IMR-90 (cell line): ENCODE results near the gene CCDC50. TPM values are rescaled to one million over a fixed set of nuclear protein-coding genes. Genes with fewer than 3 reads are reported as not detected.
A peak's percentile ranks its signal among the peaks of the same experiment; 100 is the strongest.

Experiments
- ATAC-seq: fragments of 200-7000 bp; cut with Tn5 transposase; 2 replicates; pipeline ENCODE4 v1.9.1; 2020; ENCODE audit warnings: low read depth, mild to moderate bottlenecking, moderate library complexity
- BruUV-seq: library from RNA; stranded (reverse); fragments of 400-500 nt; replicated peaks from 2 replicates; lab custom pipeline; 2021; lab: Mats Ljungman, UMichigan
- CTCF ChIA-PET: fragments of 300-600 bp; formaldehyde crosslinking; extraction: SDS; loops from one replicate; lab custom pipeline; 2021; ENCODE audit warnings: antibody characterized with exemption; lab: Yijun Ruan, JAX
- POLR2A ChIA-PET: fragments of 300-600 bp; sonication (Branson Sonifier 250); formaldehyde crosslinking; loops from one replicate; lab custom pipeline; 2022; ENCODE audit warnings: antibody characterized with exemption; ENCODE audit not compliant: unreplicated experiment; lab: Charles Lee
- DNase-seq: peaks from one replicate; pipeline ENCODE4 v3.0.0; 2013
- H2AFZ ChIP-seq: replicated peaks from 2 replicates; pipeline ENCODE3; 2013; ENCODE audit warnings: low read length, mild to moderate bottlenecking; ENCODE audit not compliant: poor library complexity
- H2AK5ac ChIP-seq: 2 replicates; pipeline ENCODE4 v1.6.1; 2013; ENCODE audit warnings: low read depth, low read length, inconsistent platforms
- H2AK9ac ChIP-seq: replicated peaks from 2 replicates; pipeline ENCODE3; 2013; ENCODE audit warnings: mild to moderate bottlenecking, low read depth, low read length, moderate library complexity; ENCODE audit not compliant: poor library complexity
- H2BK120ac ChIP-seq: 2 replicates; pipeline ENCODE4 v1.6.1; 2013; ENCODE audit warnings: low read depth, low read length, inconsistent platforms
- H2BK15ac ChIP-seq: 3 replicates; pipeline ENCODE4 v1.6.1; 2013; ENCODE audit warnings: low read depth, low read length, inconsistent platforms
- H2BK20ac ChIP-seq: 2 replicates; pipeline ENCODE4 v1.6.1; 2013; ENCODE audit warnings: low read depth, mild to moderate bottlenecking, inconsistent platforms, low read length, moderate library complexity
- H2BK5ac ChIP-seq: 2 replicates; pipeline ENCODE4 v1.6.1; 2013; ENCODE audit warnings: mild to moderate bottlenecking, low read depth, low read length, inconsistent platforms; ENCODE audit not compliant: poor library complexity, severe bottlenecking
- H3K14ac ChIP-seq: replicated peaks from 2 replicates; pipeline ENCODE4 v1.6.1; 2013; ENCODE audit warnings: low read depth, low read length, inconsistent platforms
- H3K18ac ChIP-seq: 2 replicates; pipeline ENCODE4 v1.6.1; 2013; ENCODE audit warnings: low read depth, low read length, control low read depth
- H3K23ac ChIP-seq: 2 replicates; pipeline ENCODE4 v1.6.1; 2013; ENCODE audit warnings: low read depth, low read length, inconsistent platforms
- H3K27ac ChIP-seq: 2 replicates; pipeline ENCODE4 v1.5.1; 2013; ENCODE audit warnings: mild to moderate bottlenecking, control low read depth, low read length; ENCODE audit not compliant: insufficient read depth
- H3K27me3 ChIP-seq: 2 replicates; pipeline ENCODE4 v1.6.1; 2013; ENCODE audit warnings: low read length; ENCODE audit not compliant: control insufficient read depth, insufficient read depth
- H3K36me3 ChIP-seq: 2 replicates; pipeline ENCODE4 v1.6.1; 2013; ENCODE audit warnings: low read length, mixed read lengths; ENCODE audit not compliant: control insufficient read depth, insufficient read depth
- H3K4ac ChIP-seq: 2 replicates; pipeline ENCODE4 v1.6.1; 2013; ENCODE audit warnings: low read depth, low read length, inconsistent platforms
- H3K4me1 ChIP-seq: 2 replicates; pipeline ENCODE4 v1.6.1; 2013; ENCODE audit warnings: low read length, mixed read lengths; ENCODE audit not compliant: control insufficient read depth, insufficient read depth
- H3K4me2 ChIP-seq: 2 replicates; pipeline ENCODE4 v1.6.1; 2013; ENCODE audit warnings: low read depth, mild to moderate bottlenecking, control low read depth, low read length, moderate library complexity
- H3K4me3 ChIP-seq: 2 replicates; pipeline ENCODE4 v1.5.1; 2013; ENCODE audit warnings: low read depth, mild to moderate bottlenecking, control low read depth, low read length, moderate library complexity; ENCODE audit not compliant: insufficient read depth
- H3K56ac ChIP-seq: 2 replicates; pipeline ENCODE4 v1.6.1; 2013; ENCODE audit warnings: low read length, inconsistent platforms; ENCODE audit not compliant: insufficient read depth; ENCODE audit errors: extremely low read depth
- H3K79me1 ChIP-seq, 2 experiments: 2 replicates each; pipeline ENCODE4 v1.6.1; 2013; ENCODE audit warnings: low read length in 2 of 2, inconsistent platforms in 1 of 2, low read depth in 1 of 2
- H3K9ac ChIP-seq: 2 replicates; pipeline ENCODE4 v1.6.1; 2013; ENCODE audit warnings: low read depth, low read length, control low read depth
- H3K9me1 ChIP-seq: 2 replicates; pipeline ENCODE4 v1.6.1; 2013; ENCODE audit warnings: low read length, inconsistent platforms; ENCODE audit not compliant: insufficient read depth
- H3K9me3 ChIP-seq: 2 replicates; pipeline ENCODE4 v1.6.1; 2013; ENCODE audit warnings: low read length; ENCODE audit not compliant: control insufficient read depth, insufficient read depth
- H4K20me1 ChIP-seq: 2 replicates; pipeline ENCODE4 v1.6.1; 2013; ENCODE audit warnings: low read length, inconsistent platforms; ENCODE audit not compliant: insufficient read depth
- H4K5ac ChIP-seq: 2 replicates; pipeline ENCODE4 v1.6.1; 2013; ENCODE audit warnings: mild to moderate bottlenecking, low read depth, low read length, control low read depth
- H4K8ac ChIP-seq, 2 experiments: 2 replicates each; pipeline ENCODE4 v1.6.1; 2013; ENCODE audit warnings: low read depth in 2 of 2, low read length in 2 of 2, control low read depth in 1 of 2, inconsistent platforms in 1 of 2
- H4K91ac ChIP-seq: 2 replicates; pipeline ENCODE4 v1.6.1; 2013; ENCODE audit warnings: low read depth, low read length, inconsistent platforms; ENCODE audit not compliant: insufficient read depth
- CEBPB ChIP-seq: IDR thresholded peaks from 2 replicates; pipeline ENCODE4 v1.6.1; 2012; ENCODE audit warnings: low read depth, low read length, improper control_type of control experiment
- CHD1 ChIP-seq: IDR thresholded peaks from 2 replicates; pipeline ENCODE4 v1.6.1; 2012; ENCODE audit warnings: low read depth, low read length, improper control_type of control experiment
- CTCF ChIP-seq: conservative IDR thresholded peaks from 2 replicates; pipeline ENCODE4 v1.5.1; 2012; ENCODE audit warnings: mild to moderate bottlenecking, low read depth, low read length, improper control_type of control experiment
- ELK1 ChIP-seq: fragments of 150-350 bp; IDR thresholded peaks from 2 replicates; pipeline ENCODE4 v1.6.1; 2016; ENCODE audit warnings: low read depth, mild to moderate bottlenecking, low read length, moderate library complexity, borderline replicate concordance
- FOS ChIP-seq: fragments of 150-350 bp; IDR thresholded peaks from 2 replicates; pipeline ENCODE4 v1.6.1; 2016; ENCODE audit warnings: low read depth, low read length
- MAFK ChIP-seq: IDR thresholded peaks from 2 replicates; pipeline ENCODE4 v1.6.1; 2012; ENCODE audit warnings: low read depth, low read length, improper control_type of control experiment
- MXI1 ChIP-seq: IDR thresholded peaks from 2 replicates; pipeline ENCODE4 v1.6.1; 2012; ENCODE audit warnings: low read depth, mild to moderate bottlenecking, low read length, moderate library complexity, borderline replicate concordance
- NFE2L2 ChIP-seq: fragments of 150-350 bp; IDR thresholded peaks from 2 replicates; pipeline ENCODE4 v1.6.1; 2016; ENCODE audit warnings: low read depth, mild to moderate bottlenecking, low read length
- POLR2A ChIP-seq: IDR thresholded peaks from 2 replicates; pipeline ENCODE4 v1.6.1; 2012; ENCODE audit warnings: mild to moderate bottlenecking, low read depth, low read length
- RAD21 ChIP-seq: IDR thresholded peaks from 2 replicates; pipeline ENCODE4 v1.6.1; 2012; ENCODE audit warnings: low read length, improper control_type of control experiment
- RCOR1 ChIP-seq: IDR thresholded peaks from 2 replicates; pipeline ENCODE4 v1.6.1; 2012; ENCODE audit warnings: mild to moderate bottlenecking, low read length, improper control_type of control experiment; ENCODE audit not compliant: insufficient replicate concordance
- WGBS, 2 experiments: methylation state at CpG; one replicate each; pipeline versions ENCODE4 v1.1.5 to v1.1.7; 2013; ENCODE audit warnings: missing lambda C conversion rate in 2 of 2; ENCODE audit not compliant: insufficient read length in 1 of 2; ENCODE audit errors: extremely low coverage in 2 of 2; 5-methylcytosine and 5-hydroxymethylcytosine counted together
- dilution Hi-C: fragments of 300-500 bp; cut with HindIII; formaldehyde crosslinking; loops from one replicate; pipeline ENCODE4 v1.14.3; 2018; ENCODE audit warnings: low sequenced_read_pairs; ENCODE audit not compliant: unreplicated experiment
- in situ Hi-C: fragments of 300-500 bp; cut with MboI; formaldehyde crosslinking; loops from 3 replicates; pipeline ENCODE4 v1.14.3; 2019; ENCODE audit warnings: low sequenced_read_pairs, inconsistent platforms, mixed read lengths
- intact Hi-C: fragments of 100-400 bp; cut with micrococcal nuclease; formaldehyde crosslinking; loops from 2 replicates; pipeline ENCODE4 v1.10.0; 2022
- polyA plus RNA-seq, 3 experiments: library from polyadenylated mRNA; depleted of rRNA; stranded (reverse); fragments of >200 nt; gene quantifications; 2 replicates each; pipeline ENCODE4 v1.2.3, GENCODE V29; 2012; ENCODE audit warnings: low replicate concordance in 1 of 3
- total RNA-seq: library from RNA; depleted of rRNA; stranded (reverse); fragments of >200 nt; gene quantifications from 2 replicates; pipeline ENCODE4 v1.2.3, GENCODE V29; 2012
- TF ChIP-seq, protein P1 (sequence below): fragments of 150-350 bp; IDR thresholded peaks from 2 replicates; pipeline ENCODE4 v1.6.1; 2017; ENCODE audit warnings: mild to moderate bottlenecking, antibody characterized with exemption, low read length, low read depth

Gene CCDC50
- total and polyA plus RNA-seq, 2 of the 4 experiments (the other 2 are of a cell fraction), result 59.0 to 63.1 TPM

DNA sequence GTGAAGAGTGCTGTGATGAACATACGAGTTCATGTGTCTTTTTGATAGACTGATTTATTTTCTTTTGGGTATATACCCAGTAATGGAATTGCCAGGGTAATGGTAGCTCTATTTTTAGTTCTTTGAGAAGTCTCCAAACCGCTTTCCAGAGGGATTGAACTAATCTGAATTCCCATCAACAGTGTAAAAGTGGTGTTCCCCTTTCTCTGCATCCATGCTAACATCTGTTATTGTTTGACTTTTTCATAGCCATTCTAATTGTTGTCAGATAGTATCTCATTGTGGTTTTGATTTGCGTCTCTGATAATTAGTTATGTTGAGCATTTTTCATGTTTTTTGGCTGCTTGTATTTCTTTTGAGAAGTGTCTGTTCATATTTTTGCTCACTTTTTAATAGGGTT lies 55.9 kb downstream of the CCDC50 start:
- Histone ChIP-seq H3K56ac (no peak overlapping the region), H2BK120ac (no peak overlapping the region), H4K5ac (no peak overlapping the region; the same call in 1 of the 2 replicates), H3K27ac (no peak overlapping the region), H2BK5ac (peak overlapping the region; percentile 73), H3K9ac (no peak overlapping the region), H4K8ac (no peak overlapping the region), H3K4ac (no peak overlapping the region), H3K4me3 (no peak overlapping the region), H2AK9ac (no peak overlapping the region), H3K14ac (no peak overlapping the region), H2AK5ac (no peak overlapping the region), H3K9me1 (peaks cover 3% of the 10 kb centered on the region; the same call in 1 of the 2 replicates), H4K91ac (no peak overlapping the region), H3K9me3 (no peaks in the 10 kb centered on the region), H2BK20ac (no peak overlapping the region), H3K23ac (no peak overlapping the region), H3K79me1 (peaks cover 12 to 36% of the 10 kb centered on the region in 2 experiments; a peak in 3 of 4 replicates), H3K36me3 (peaks cover 23% of the 10 kb centered on the region), H2BK15ac (no peak overlapping the region), H3K27me3 (no peaks in the 10 kb centered on the region), H3K4me2 (no peak overlapping the region), H3K4me1 (peaks cover 6% of the 10 kb centered on the region; the same call in 1 of the 2 replicates), H2AFZ (no peak overlapping the region), H3K18ac (no peak overlapping the region), H4K20me1 (no peaks in the 10 kb centered on the region)
- TF ChIP-seq CEBPB, result no peak
- TF ChIP-seq POLR2A, result no peak
- TF ChIP-seq NFE2L2, result no peak
- TF ChIP-seq MAFK, result no peak
- TF ChIP-seq CTCF, result no peak
- TF ChIP-seq RAD21, result no peak
- TF ChIP-seq, protein P1, sequence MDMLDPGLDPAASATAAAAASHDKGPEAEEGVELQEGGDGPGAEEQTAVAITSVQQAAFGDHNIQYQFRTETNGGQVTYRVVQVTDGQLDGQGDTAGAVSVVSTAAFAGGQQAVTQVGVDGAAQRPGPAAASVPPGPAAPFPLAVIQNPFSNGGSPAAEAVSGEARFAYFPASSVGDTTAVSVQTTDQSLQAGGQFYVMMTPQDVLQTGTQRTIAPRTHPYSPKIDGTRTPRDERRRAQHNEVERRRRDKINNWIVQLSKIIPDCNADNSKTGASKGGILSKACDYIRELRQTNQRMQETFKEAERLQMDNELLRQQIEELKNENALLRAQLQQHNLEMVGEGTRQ, result no peak
- no peak for TF ChIP-seq MXI1
- TF ChIP-seq ELK1, result no peak
- no peak for TF ChIP-seq FOS
- TF ChIP-seq CHD1, result no peak
- TF ChIP-seq RCOR1, result no peak
- ChIA-PET CTCF (no interaction called here), POLR2A (no interaction called here)
- intact Hi-C loops, result no loop called here
- in situ Hi-C loops, result no loop called here
- dilution Hi-C loops, result no loop called here
- no peak for ATAC-seq
- DNase-seq, result no peak
- WGBS, 2 experiments, result no CpG with 5 or more reads among the region's 3 CpGs
- BruUV-seq, result no TSS peak
